ENCODE results near the gene COL5A1.

COL5A1 gene

DNA sequence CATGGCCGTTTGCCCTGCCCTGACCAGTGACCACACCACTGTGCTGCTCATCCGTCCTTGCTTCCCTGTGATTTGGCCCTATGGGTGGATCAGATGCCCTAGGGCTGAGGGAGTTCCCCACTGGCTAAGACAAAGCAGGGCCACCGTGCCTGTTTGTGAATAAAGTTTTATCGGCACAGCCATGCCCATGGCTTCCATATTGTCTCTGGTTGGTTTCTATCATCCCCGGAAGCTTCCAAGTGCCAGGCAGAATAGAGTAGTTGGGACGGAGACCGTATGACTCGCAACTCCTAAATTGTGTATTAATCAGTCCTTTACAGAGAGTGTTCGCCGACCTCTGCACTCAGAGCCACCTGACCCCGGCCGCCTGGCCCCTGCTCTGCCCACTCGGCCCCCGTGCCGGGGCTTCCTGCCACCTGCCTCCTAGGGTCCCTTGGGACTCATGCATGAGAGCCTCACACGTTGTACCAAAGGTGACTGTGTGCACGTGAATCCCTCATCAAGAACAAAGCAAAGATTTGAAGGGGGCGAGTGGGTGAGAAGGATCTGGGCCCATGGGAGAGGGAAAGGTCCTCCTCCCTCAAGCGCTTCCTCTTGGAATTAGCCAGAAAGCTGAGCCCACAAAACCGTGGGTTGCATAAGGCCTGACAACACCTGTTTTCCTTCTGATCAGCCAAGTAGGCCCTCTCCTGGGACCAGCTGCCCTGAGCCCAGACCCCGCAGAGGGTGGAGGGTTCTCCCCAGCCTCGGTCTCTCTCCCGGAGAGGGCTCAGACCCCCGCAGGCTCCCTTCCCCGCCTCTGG is 227.3 kb downstream of the COL5A1 start:
- Histone ChIP-seq H3K36me3 (ENCODE audit: insufficient read depth, low read length) (no peaks in the 10 kb centered on the region), H3K4me2 (ENCODE audit: low read length) (no peak overlapping the region), H3K4me3 (ENCODE audit: low read length) (no peak overlapping the region), H3K4me1 (ENCODE audit: control insufficient read depth, insufficient read depth, low read length) (no peaks in the 10 kb centered on the region), H3K9me3 (replicated peaks; ENCODE audit: low read length) (no peaks in the 10 kb centered on the region), H3K27me3 (ENCODE audit: control insufficient read depth, insufficient read depth, low read length) (peaks cover 18% of the 10 kb centered on the region), H3K9ac (ENCODE audit: low read depth, low read length) (no peak overlapping the region)

DNA sequence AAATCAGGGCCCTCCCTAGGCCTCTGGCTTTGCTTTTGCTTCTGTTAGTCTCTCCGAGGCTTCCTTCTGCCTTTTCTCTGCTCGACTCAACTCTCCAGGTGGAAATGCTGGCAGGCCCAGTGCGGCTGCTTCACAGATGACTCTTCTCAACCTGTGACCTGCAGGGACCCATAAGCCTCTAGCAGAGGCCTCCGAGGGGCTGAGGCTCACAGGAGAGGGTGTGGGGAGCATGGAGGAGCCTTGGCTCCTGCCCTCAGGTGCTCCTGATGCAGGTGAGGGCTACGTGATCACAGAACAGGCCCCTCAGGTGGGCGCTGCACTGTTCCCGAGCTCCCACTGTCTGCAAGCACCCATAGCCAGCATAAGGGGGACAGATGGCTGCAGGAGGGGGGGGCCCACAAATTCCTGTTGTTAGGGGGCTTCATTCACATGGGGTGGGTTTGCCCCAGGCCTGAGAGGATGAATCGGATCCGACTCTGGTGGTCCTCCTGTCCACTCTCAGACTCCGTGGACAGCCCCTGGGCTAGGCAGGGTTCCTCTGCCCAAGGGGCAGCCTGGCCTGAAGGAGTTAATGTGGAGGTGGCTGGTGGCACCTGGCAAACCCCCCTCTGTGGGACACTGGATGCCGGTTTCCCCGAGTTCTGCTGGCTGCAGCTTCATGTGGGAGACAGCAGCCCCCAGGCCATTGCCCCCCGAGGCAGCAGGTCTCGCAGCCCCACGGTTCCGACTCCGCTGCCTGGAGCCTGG is 228.1 kb downstream of the COL5A1 start:
- no peak overlapping the region for H3K4me2 ChIP-seq (ENCODE audit: low read length)
- no peaks in the 10 kb centered on the region for H3K36me3 ChIP-seq (ENCODE audit: insufficient read depth, low read length)
- H3K27me3 ChIP-seq (ENCODE audit: control insufficient read depth, insufficient read depth, low read length): peaks cover 18% of the 10 kb centered on the region
- H3K9me3 ChIP-seq (replicated peaks; ENCODE audit: low read length): no peaks in the 10 kb centered on the region
- no peak overlapping the region for H3K4me3 ChIP-seq (ENCODE audit: low read length)
- no peaks in the 10 kb centered on the region for H3K4me1 ChIP-seq (ENCODE audit: control insufficient read depth, insufficient read depth, low read length)
- H3K9ac ChIP-seq (ENCODE audit: low read depth, low read length): no peak overlapping the region

DNA sequence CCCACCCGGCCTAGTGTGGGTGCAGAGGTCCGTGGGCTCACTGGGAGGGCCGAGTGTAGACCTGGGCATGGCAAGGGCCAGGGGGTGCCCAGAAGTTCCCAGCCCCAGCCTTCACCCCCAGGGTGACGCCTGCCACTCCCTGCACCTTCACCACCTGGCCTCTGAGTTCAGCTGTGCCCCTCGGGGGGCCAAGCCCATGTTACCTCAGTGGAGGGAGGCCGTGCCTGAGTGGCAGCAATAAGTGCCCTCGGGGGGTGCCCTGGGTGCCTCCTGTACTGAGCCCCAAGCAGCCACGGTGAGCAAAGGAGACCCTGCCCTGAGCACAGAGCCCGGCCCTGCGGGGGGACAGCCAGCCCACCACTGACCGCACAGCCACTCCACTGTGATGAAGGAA is 228.7 kb downstream of the COL5A1 start:
- Histone ChIP-seq H3K9ac (ENCODE audit: low read depth, low read length) (no peak overlapping the region), H3K36me3 (ENCODE audit: insufficient read depth, low read length) (no peaks in the 10 kb centered on the region), H3K4me2 (ENCODE audit: low read length) (no peak overlapping the region), H3K27me3 (ENCODE audit: control insufficient read depth, insufficient read depth, low read length) (peaks cover 23% of the 10 kb centered on the region), H3K4me1 (ENCODE audit: control insufficient read depth, insufficient read depth, low read length) (no peaks in the 10 kb centered on the region), H3K4me3 (ENCODE audit: low read length) (no peak overlapping the region), H3K9me3 (replicated peaks; ENCODE audit: low read length) (no peaks in the 10 kb centered on the region)

DNA sequence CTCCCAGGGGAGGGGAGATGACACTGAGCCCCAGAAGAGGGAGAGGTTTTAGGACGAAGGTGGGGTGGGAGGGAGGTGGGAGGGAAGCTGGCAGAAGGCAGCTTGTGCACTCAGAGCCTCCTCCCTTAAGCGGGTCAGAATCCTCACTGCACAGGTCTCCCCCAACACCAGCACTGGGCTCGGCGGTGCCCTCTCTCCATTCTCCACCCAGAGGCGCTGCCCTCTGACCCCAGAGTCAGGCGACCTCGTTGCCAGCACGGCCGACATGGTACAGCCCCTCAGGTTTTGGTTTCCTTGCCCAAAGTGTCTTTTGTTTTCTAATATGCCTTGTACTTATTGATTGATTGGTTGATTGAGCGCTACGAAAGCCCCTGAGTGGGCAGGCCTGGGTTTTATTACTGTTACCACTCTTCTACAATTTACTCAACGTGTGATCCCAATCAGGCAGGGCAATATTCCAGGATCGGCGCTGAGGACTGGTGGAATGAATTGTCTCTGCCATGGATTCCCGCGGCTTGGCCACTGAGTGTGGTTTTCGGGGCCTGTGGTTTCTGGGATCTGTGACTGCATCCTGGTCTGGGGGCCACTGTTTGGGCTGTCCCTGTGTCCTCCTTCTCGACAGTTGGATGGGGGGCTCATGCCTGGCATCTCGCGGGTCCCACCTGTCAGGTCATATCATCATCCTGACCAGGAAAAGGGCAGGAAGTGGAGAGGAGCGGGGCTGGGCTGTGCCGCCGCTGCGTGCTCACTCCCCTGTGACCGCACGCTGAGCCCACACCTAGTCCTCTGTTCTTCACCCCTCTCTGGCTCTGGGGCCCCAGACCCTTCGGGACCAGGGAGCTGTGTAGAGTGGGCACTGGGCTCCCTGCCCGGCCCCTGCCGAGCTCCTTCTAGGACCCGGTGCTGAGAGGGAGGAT is 229.4 kb downstream of the COL5A1 start:
- Histone ChIP-seq H3K9ac (ENCODE audit: low read depth, low read length) (no peak overlapping the region), H3K4me3 (ENCODE audit: low read length) (no peak overlapping the region), H3K9me3 (replicated peaks; ENCODE audit: low read length) (no peaks in the 10 kb centered on the region), H3K4me1 (ENCODE audit: control insufficient read depth, insufficient read depth, low read length) (no peaks in the 10 kb centered on the region), H3K27me3 (ENCODE audit: control insufficient read depth, insufficient read depth, low read length) (peaks cover 28% of the 10 kb centered on the region), H3K36me3 (ENCODE audit: insufficient read depth, low read length) (no peaks in the 10 kb centered on the region), H3K4me2 (ENCODE audit: low read length) (no peak overlapping the region)

DNA sequence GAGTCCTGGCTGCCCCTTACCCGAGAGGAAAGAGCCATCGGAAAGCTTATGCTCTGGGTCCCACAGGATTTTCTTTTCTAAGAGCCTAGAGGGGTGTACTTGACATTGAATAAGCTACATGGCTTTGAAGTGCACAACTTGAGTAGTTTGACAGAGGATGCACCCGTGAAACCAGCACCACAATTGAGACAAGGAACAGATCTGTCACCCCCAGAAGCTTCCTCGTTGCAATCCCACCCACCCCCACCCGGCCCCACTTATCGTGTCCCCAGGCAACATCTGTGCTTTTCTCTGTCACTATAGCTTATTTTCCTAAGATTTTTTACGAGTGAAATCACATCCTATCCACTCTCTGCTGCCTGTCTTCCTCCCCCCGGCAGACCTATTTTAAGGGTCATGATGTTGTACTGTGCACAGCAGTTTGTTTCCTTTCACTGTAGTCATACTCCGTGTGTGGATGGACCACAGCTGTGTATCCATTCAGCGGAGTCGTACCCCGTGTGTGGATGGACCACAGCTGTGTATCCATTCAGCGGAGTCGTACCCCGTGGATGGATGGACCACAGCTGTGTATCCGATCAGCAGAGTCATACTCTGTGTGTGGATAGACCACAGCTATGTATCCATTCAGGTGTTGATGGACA is 230.2 kb downstream of the COL5A1 start:
- no peaks in the 10 kb centered on the region for H3K9me3 ChIP-seq (replicated peaks; ENCODE audit: low read length)
- H3K4me1 ChIP-seq (ENCODE audit: control insufficient read depth, insufficient read depth, low read length): no peaks in the 10 kb centered on the region
- H3K9ac ChIP-seq (ENCODE audit: low read depth, low read length): no peak overlapping the region
- H3K4me2 ChIP-seq (ENCODE audit: low read length): no peak overlapping the region
- no peak overlapping the region for H3K4me3 ChIP-seq (ENCODE audit: low read length)
- H3K36me3 ChIP-seq (ENCODE audit: insufficient read depth, low read length): no peaks in the 10 kb centered on the region
- H3K27me3 ChIP-seq (ENCODE audit: control insufficient read depth, insufficient read depth, low read length): peaks cover 34% of the 10 kb centered on the region

DNA sequence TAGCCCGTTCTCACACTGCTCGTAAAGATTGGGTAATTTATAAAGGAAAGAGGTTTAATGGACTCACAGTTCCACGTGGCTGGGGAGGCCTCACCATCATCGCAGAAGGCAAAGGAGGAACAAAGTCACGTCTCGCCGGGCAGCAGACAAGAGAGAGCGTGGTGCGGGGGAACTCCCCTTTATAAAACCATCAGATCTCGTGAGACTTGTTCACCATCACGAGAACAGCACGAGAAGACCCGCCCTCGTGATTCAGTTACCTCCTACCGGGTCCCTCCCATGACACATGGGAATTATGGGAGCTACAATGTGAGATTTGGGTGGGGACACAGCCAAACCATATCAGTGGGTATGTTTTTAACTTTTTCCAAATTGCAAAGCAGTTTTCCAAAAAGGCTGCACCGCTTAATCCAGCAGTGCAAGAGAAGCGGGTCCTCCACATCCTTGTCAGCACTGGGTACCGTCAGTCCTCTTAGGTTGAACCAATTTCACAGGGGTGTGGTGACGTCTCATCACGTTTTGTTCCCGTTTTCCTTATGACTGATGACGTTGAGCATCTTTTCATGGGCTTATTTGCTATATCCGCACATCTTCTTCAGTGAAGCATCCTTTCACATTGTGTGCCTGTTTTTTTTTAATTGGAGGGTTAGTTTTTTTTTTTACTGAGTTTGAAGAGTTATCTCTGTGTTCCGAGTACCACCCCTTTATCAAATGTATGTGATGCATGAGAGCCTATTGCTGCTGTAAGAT is 231.1 kb downstream of the COL5A1 start:
- peaks cover 41% of the 10 kb centered on the region for H3K27me3 ChIP-seq (ENCODE audit: control insufficient read depth, insufficient read depth, low read length)
- H3K4me1 ChIP-seq (ENCODE audit: control insufficient read depth, insufficient read depth, low read length): no peaks in the 10 kb centered on the region
- no peak overlapping the region for H3K4me2 ChIP-seq (ENCODE audit: low read length)
- no peak overlapping the region for H3K9ac ChIP-seq (ENCODE audit: low read depth, low read length)
- H3K9me3 ChIP-seq (replicated peaks; ENCODE audit: low read length): no peaks in the 10 kb centered on the region
- no peak overlapping the region for H3K4me3 ChIP-seq (ENCODE audit: low read length)
- H3K36me3 ChIP-seq (ENCODE audit: insufficient read depth, low read length): no peaks in the 10 kb centered on the region

DNA sequence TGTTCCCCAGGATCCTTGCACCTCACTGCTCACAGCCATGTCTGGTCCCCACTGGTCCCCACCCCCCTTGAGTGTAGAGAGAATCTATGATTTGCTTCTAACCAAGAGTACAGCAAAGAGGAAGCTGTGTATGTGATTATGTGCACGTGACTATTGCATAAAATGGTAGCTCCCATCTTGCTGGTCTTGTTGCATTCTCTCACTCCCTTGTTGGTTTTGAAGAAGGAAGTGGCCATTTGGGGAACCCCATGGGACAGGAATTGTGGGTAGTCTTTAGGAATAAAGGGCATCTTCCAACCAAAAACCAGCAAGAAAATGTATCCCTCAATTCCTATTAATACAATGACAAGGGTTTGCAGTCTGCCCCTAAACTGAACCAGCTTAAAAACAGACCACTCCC is 233.8 kb downstream of the COL5A1 start:
- H3K27me3 ChIP-seq (ENCODE audit: control insufficient read depth, insufficient read depth, low read length): peaks cover 58% of the 10 kb centered on the region
- no peak overlapping the region for H3K4me2 ChIP-seq (ENCODE audit: low read length)
- no peak overlapping the region for H3K4me3 ChIP-seq (ENCODE audit: low read length)
- no peaks in the 10 kb centered on the region for H3K4me1 ChIP-seq (ENCODE audit: control insufficient read depth, insufficient read depth, low read length)
- no peak overlapping the region for H3K9ac ChIP-seq (ENCODE audit: low read depth, low read length)
- H3K9me3 ChIP-seq (replicated peaks; ENCODE audit: low read length): no peaks in the 10 kb centered on the region
- H3K36me3 ChIP-seq (ENCODE audit: insufficient read depth, low read length): no peaks in the 10 kb centered on the region

DNA sequence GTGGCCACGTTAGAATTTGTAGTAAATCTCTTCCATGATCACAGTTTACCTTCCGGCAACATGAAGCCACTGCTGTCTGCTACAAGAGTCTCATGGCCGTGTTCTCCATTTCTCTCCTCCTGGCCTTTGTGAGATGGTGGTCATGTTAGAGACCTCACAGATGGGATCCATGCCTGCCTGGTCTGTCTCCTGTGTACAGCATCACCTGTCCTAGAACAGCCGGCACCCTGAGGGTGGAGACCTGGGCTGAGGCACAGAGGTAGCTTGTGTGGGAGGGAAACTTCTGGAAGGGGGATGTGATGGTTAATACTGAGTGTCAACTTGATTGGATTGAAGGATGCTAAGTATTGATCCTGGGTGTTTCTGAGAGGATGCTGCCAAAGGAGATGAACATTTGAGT is 235.9 kb downstream of the COL5A1 start:
- no peaks in the 10 kb centered on the region for H3K4me1 ChIP-seq (ENCODE audit: control insufficient read depth, insufficient read depth, low read length)
- no peak overlapping the region for H3K4me2 ChIP-seq (ENCODE audit: low read length)
- peaks cover 63% of the 10 kb centered on the region for H3K27me3 ChIP-seq (ENCODE audit: control insufficient read depth, insufficient read depth, low read length)
- no peaks in the 10 kb centered on the region for H3K36me3 ChIP-seq (ENCODE audit: insufficient read depth, low read length)
- no peak overlapping the region for H3K4me3 ChIP-seq (ENCODE audit: low read length)
- H3K9ac ChIP-seq (ENCODE audit: low read depth, low read length): no peak overlapping the region
- H3K9me3 ChIP-seq (replicated peaks; ENCODE audit: low read length): no peaks in the 10 kb centered on the region

DNA sequence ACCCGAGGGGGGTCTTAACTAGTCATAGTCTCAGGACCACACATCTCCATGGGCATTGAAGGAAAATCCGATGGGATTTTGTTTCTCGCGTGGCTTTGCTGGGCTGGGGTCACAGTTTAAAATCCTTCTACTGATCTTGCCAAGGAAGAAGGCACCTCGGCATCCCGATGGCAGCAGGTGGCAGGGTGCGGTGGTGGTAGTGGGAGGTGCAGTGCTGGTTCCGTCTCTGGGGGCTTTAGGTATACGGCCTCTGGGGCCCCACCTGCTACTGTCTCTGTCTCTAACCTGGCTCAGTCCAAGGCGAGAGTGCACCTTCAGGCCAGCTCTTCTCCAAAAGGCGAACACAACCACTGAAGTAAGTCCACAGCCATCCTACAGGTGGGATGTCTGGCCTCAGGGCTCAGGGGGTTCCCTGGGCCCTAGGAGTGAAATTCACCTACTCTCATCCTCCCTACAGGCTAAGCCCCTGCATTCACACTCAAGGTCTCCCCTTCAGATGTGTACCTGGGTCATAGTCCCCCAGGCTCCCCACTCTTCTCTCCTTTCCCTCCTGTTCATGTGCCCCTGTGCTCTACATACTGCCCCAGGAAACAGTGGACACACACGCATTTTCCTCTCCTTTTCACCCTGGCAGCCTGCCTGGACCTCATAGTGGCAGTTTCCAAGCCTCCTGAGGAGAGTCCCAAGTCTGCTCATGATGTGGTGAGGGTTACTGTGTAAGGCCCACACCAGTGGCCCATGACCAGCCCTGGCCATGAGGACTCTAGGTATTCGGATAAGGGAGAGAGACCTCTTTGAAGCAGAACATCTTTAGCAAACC is 238.3 kb downstream of the COL5A1 start:
- Histone ChIP-seq H3K4me1 (ENCODE audit: control insufficient read depth, insufficient read depth, low read length) (no peaks in the 10 kb centered on the region), H3K4me2 (ENCODE audit: low read length) (no peak overlapping the region), H3K9ac (ENCODE audit: low read depth, low read length) (no peak overlapping the region), H3K27me3 (ENCODE audit: control insufficient read depth, insufficient read depth, low read length) (peaks cover 62% of the 10 kb centered on the region), H3K36me3 (ENCODE audit: insufficient read depth, low read length) (no peaks in the 10 kb centered on the region), H3K4me3 (ENCODE audit: low read length) (no peak overlapping the region), H3K9me3 (replicated peaks; ENCODE audit: low read length) (no peaks in the 10 kb centered on the region)

All from skeletal muscle satellite cell (primary cell).